Ovary (tissue), 9 donors: ENCODE data around the gene ITSN1. TPM values are rescaled to one million over a fixed set of nuclear protein-coding genes. Genes with fewer than 3 reads are reported as not detected.

Experiments used
- DNase-seq, 5 donors: peaks; one replicate each; pipeline ENCODE4 v3.0.0-alpha.2; 2019 to 2020
- H3K27ac ChIP-seq, 2 donors: fragments of 200-600 bp; one replicate each; pipeline versions ENCODE4 v1.5.1 to v1.8.0; 2019 to 2022
- H3K27me3 ChIP-seq: fragments of 200-600 bp; one replicate; pipeline ENCODE4 v1.8.0; 2022
- H3K36me3 ChIP-seq: fragments of 200-600 bp; sonication (generic); one replicate; pipeline ENCODE4 v1.5.1; 2019
- H3K4me1 ChIP-seq: one replicate; pipeline ENCODE4 v1.8.1; 2013; ENCODE audit warnings: mild to moderate bottlenecking, moderate library complexity; ENCODE audit not compliant: insufficient read depth
- H3K4me3 ChIP-seq: fragments of 200-600 bp; sonication (generic); one replicate; pipeline ENCODE4 v1.5.1; 2017
- H3K9me3 ChIP-seq, 2 donors: fragments of 200-600 bp in 1 of 2; sonication (generic) in 1 of 2; one replicate each; pipeline versions ENCODE4 v1.5.1 to v1.8.1; 2013 to 2019; ENCODE audit warnings: mild to moderate bottlenecking in 1 of 2, moderate library complexity in 1 of 2
- CTCF ChIP-seq, 3 donors: fragments of 450-650 bp in 2 of 3; fragments of 200-600 bp in 1 of 3; IDR thresholded peaks; one replicate each; pipeline versions ENCODE4 v1.5.1 to v1.8.0; 2016 to 2022; ENCODE audit warnings: antibody characterized with exemption in 3 of 3, mild to moderate bottlenecking in 1 of 3
- EP300 ChIP-seq: sonication (generic); formaldehyde crosslinking; IDR thresholded peaks from one replicate; pipeline ENCODE4 v1.6.1; 2017; ENCODE audit warnings: antibody characterized with exemption
- POLR2A ChIP-seq: fragments of 450-650 bp; IDR thresholded peaks from one replicate; pipeline ENCODE4 v1.6.1; 2017; ENCODE audit warnings: antibody characterized with exemption, mild to moderate bottlenecking, moderate library complexity
- WGBS, 3 donors: extraction: QIAGEN DNeasy Blood & Tissue Kit in 1 of 3; methylation state at CpG; one replicate each; pipeline versions ENCODE4 v1.1.5 to v1.1.7; 2013 to 2017; 5-methylcytosine and 5-hydroxymethylcytosine counted together
- intact Hi-C, 4 donors: fragments of 100-400 bp; cut with DNase I; formaldehyde crosslinking; loops; one replicate each; pipeline versions ENCODE4 v1.11.0 to v1.15.1; 2022 to 2023
- polyA plus RNA-seq, 2 donors: library from polyadenylated mRNA; stranded (reverse); fragments of 200-250 nt in 1 of 2; fragments of 350-450 nt in 1 of 2; fragmentation: Illumina TruSeq in 1 of 2; extraction: RNeasy Lipid Tissue Mini Kit (QIAGEN cat#74804) in 1 of 2; gene quantifications; one replicate each; pipeline ENCODE4 v1.2.3, GENCODE V29; 2013 to 2014
- total RNA-seq, 7 donors: library from RNA; depleted of rRNA in 2 of 7; stranded (reverse); fragments of >200 nt in 2 of 7; fragmentation: NEBNext Ultra II Directional in 3 of 7; extraction: Animal tissue kit (Norgen Biotek cat#: 25700) in 3 of 7; gene quantifications; one replicate each; pipeline versions ENCODE4 v1.1.0 to v1.2.4, GENCODE V29; 2016 to 2023
- donor health status: DM: no; HTN: no; CAD: no; lungs with moderate emphysema.
- donor health status: DM: no; HTN: no; CAD: no.
- donor health status: Bipolar disorder and iron deficiency.
- donor health status: DM: yes; HTN: yes; CAD: no.
- donor health status: DM: no; HTN: no; CAD: no.
- donor health status: DM: yes; HTN: yes; CAD: no.

The ITSN1 gene
- total and polyA plus RNA-seq, 9 donors: 22.6 to 61.3 (median 36.4) TPM

- Histone ChIP-seq H3K36me3 (no peaks in the 10 kb centered on the region), H3K9me3 (no peaks in the 10 kb centered on the region), H3K27me3 (no peaks in the 10 kb centered on the region), H3K4me3 (no peak overlapping the region), H3K27ac (no peak overlapping the region), H3K4me1 (peaks cover 2% of the 10 kb centered on the region)
- TF ChIP-seq CTCF (IDR thresholded peaks at IDR 0.05) (no peak), POLR2A (no peak), EP300 (no peak)
- intact Hi-C loops: no loop called here
- DNase-seq: no peak
- WGBS, 3 donors: 88 to 93% (median 90%) methylated on average over 9 of the region's 9 CpGs
These were observed 239.6 kb downstream of the ITSN1 start for GRCh38 chr21:33881689-33882440.

- Histone ChIP-seq H3K27ac (no peak overlapping the region), H3K9me3 (no peaks in the 10 kb centered on the region), H3K27me3 (no peaks in the 10 kb centered on the region), H3K4me3 (no peak overlapping the region), H3K4me1 (peaks cover 2% of the 10 kb centered on the region), H3K36me3 (no peaks in the 10 kb centered on the region)
- intact Hi-C loops: no loop called here
- TF ChIP-seq EP300 (no peak), POLR2A (no peak)
- 56 to 80% (median 74%) methylated on average over 12 of the region's 12 CpGs for WGBS, 3 donors
- DNase-seq: no peak
These were observed 240.8 kb downstream of the ITSN1 start for GRCh38 chr21:33883118-33883517.

GRCh38 chr21:33884376-33885171, 242.3 kb downstream of the ITSN1 start:
- no peak overlapping the region for H3K4me3 ChIP-seq
- TF ChIP-seq CTCF (IDR thresholded peaks at IDR 0.05): no peak
- TF ChIP-seq POLR2A: no peak
- no peak for TF ChIP-seq EP300
- no peaks in the 10 kb centered on the region for H3K36me3 ChIP-seq
- no peaks in the 10 kb centered on the region for H3K27me3 ChIP-seq
- 40 to 54% (median 41%) methylated on average over 20 of the region's 20 CpGs for WGBS, 3 donors
- H3K4me1 ChIP-seq: peaks cover 2% of the 10 kb centered on the region
- no peaks in the 10 kb centered on the region for H3K9me3 ChIP-seq
- DNase-seq: no peak
- no peak overlapping the region for H3K27ac ChIP-seq
- intact Hi-C loops: no loop called here

GRCh38 chr21:33885172-33885514, 242.8 kb downstream of the ITSN1 start:
- no peak for DNase-seq
- no peak for TF ChIP-seq EP300
- no peak for TF ChIP-seq POLR2A
- TF ChIP-seq CTCF (IDR thresholded peaks at IDR 0.05): no peak
- intact Hi-C loops: no loop called here
- Histone ChIP-seq H3K4me3 (no peak overlapping the region), H3K27me3 (no peaks in the 10 kb centered on the region), H3K9me3 (no peaks in the 10 kb centered on the region), H3K36me3 (no peaks in the 10 kb centered on the region), H3K4me1 (peaks cover 2% of the 10 kb centered on the region), H3K27ac (no peak overlapping the region)
- WGBS, 3 donors: 77 to 89% (median 85%) methylated on average over 7 of the region's 7 CpGs

DNA sequence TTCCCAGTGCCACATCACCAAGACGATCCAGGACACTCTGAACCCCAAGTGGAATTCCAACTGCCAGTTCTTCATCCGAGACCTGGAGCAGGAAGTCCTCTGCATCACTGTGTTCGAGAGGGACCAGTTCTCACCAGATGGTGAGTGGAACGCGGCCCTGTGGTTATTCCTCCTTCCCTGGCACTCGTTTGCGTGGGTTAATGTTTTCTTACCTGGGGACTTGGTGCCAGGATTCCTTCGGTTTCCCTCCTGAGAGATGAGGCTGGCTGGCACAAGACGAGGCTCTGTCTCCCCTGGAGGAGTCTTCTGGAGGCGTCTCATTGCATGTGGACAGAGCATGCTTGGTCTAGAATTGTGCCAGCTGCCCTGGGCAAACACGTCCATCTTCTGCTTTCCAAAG, 244.0 kb downstream of the ITSN1 start:
- Histone ChIP-seq H3K4me3 (no peak overlapping the region), H3K36me3 (no peaks in the 10 kb centered on the region), H3K27me3 (no peaks in the 10 kb centered on the region), H3K27ac (no peak overlapping the region), H3K4me1 (peaks cover 2% of the 10 kb centered on the region), H3K9me3 (no peaks in the 10 kb centered on the region)
- no peak for DNase-seq
- no peak for TF ChIP-seq POLR2A
- TF ChIP-seq CTCF (IDR thresholded peaks at IDR 0.05): no peak
- TF ChIP-seq EP300: no peak
- intact Hi-C loops: no loop called here
- WGBS, 3 donors: 91 to 93% (median 92%) methylated on average over 11 of the region's 11 CpGs
